ENCODE measurements around the gene XIAP. TPM values are rescaled to one million over a fixed set of nuclear protein-coding genes. Genes with fewer than 3 reads are reported as not detected.

Gene XIAP
- total RNA-seq, 4 donors from 2014 or later: 15.1 to 60.3 (median 41.2) TPM

- no peak for DNase-seq
Observed at GRCh38 chrX:123918106-123918721, 58.4 kb downstream of the XIAP start.

DNA sequence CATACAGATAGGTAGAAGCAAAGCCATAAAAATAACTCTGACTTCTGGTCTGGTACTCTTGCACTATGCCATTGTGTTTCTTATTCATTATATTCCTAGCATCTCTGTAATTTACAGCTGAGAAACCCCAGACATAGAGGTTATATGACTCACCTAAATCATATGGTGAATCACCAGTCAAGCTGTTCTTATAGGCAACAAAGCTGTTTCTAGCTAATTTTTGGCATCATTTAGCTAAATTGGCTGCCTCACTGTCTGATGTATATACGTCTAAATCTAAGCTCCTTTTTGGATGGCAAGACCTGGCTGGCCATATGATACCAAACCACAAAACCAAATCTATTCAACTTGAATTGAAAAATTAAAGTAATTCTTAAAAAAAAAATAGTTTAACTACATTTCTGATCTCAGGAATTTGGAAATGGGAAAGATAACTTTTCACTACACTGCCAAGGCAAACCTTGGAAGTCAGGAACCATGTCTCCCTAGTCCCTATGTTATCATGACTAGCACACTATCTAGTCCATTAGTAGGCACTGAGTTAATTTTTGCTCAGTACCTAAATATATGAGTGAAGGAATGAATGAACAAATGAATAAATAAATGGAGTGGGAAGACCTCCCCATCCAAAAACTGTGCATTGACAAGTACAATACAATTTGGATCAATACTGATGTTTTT is 60.4 kb downstream of the XIAP start:
- in situ Hi-C loops (cut with MboI; ENCODE audit: low pct_ligation_motif_present in 1 of 4, low pct_unique_long_range_greater_than_20kb in 1 of 4, low sequenced_read_pairs in 3 of 4): no loop called here
- Histone ChIP-seq H3K27ac (no peak overlapping the region), H3K27me3 (no peaks in the 10 kb centered on the region), H3K4me3 (no peak overlapping the region), H3K4me1 (no peaks in the 10 kb centered on the region), H3K9me3 (no peaks in the 10 kb centered on the region), H3K36me3 (no peaks in the 10 kb centered on the region)
- WGBS, 2 donors (ENCODE audit: low coverage in 1 of 2): 23 to 60% methylated on average over 1 of the region's 1 CpG
- TF ChIP-seq POLR2AphosphoS5 (IDR thresholded peaks at IDR 0.05) (no peak), POLR2A (IDR thresholded peaks at IDR 0.05) (no peak), EP300 (IDR thresholded peaks at IDR 0.05; ENCODE audit: low read depth) (no peak)
- TF ChIP-seq, protein P1, sequence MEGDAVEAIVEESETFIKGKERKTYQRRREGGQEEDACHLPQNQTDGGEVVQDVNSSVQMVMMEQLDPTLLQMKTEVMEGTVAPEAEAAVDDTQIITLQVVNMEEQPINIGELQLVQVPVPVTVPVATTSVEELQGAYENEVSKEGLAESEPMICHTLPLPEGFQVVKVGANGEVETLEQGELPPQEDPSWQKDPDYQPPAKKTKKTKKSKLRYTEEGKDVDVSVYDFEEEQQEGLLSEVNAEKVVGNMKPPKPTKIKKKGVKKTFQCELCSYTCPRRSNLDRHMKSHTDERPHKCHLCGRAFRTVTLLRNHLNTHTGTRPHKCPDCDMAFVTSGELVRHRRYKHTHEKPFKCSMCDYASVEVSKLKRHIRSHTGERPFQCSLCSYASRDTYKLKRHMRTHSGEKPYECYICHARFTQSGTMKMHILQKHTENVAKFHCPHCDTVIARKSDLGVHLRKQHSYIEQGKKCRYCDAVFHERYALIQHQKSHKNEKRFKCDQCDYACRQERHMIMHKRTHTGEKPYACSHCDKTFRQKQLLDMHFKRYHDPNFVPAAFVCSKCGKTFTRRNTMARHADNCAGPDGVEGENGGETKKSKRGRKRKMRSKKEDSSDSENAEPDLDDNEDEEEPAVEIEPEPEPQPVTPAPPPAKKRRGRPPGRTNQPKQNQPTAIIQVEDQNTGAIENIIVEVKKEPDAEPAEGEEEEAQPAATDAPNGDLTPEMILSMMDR (IDR thresholded peaks at IDR 0.05): no peak
- DNase-seq: no peak
- intact Hi-C loops (cut with DNase I; ENCODE audit: low total_unique reads): no loop called here

More at GRCh38 chrX:123918106-123918721, 58.4 kb downstream of the XIAP start:
- Histone ChIP-seq H3K27me3 (no peaks in the 10 kb centered on the region), H3K36me3 (no peaks in the 10 kb centered on the region), H3K27ac (no peak overlapping the region), H3K4me3 (no peak overlapping the region), H3K4me1 (no peaks in the 10 kb centered on the region), H3K9me3 (no peaks in the 10 kb centered on the region)
- WGBS, 2 donors (ENCODE audit: low coverage in 1 of 2): 20 to 58% methylated on average over 2 to 4 of the region's 4 CpGs
- TF ChIP-seq POLR2A (IDR thresholded peaks at IDR 0.05) (no peak), POLR2AphosphoS5 (IDR thresholded peaks at IDR 0.05) (no peak), EP300 (IDR thresholded peaks at IDR 0.05; ENCODE audit: low read depth) (no peak)
- TF ChIP-seq, protein P1 (IDR thresholded peaks at IDR 0.05): no peak
- in situ Hi-C loops (cut with MboI; ENCODE audit: low pct_ligation_motif_present in 1 of 4, low pct_unique_long_range_greater_than_20kb in 1 of 4, low sequenced_read_pairs in 3 of 4): no loop called here
- intact Hi-C loops (cut with DNase I; ENCODE audit: low total_unique reads): no loop called here

GRCh38 chrX:123923211-123923610 is 63.4 kb downstream of the XIAP start:
- no peak for TF ChIP-seq POLR2A (IDR thresholded peaks at IDR 0.05)
- TF ChIP-seq POLR2AphosphoS5 (IDR thresholded peaks at IDR 0.05): no peak
- TF ChIP-seq, protein P1 (IDR thresholded peaks at IDR 0.05): no peak
- TF ChIP-seq EP300 (IDR thresholded peaks at IDR 0.05; ENCODE audit: low read depth): no peak
- Histone ChIP-seq H3K36me3 (no peaks in the 10 kb centered on the region), H3K27ac (no peak overlapping the region), H3K4me1 (no peaks in the 10 kb centered on the region), H3K9me3 (no peaks in the 10 kb centered on the region), H3K4me3 (no peak overlapping the region), H3K27me3 (no peaks in the 10 kb centered on the region)
- intact Hi-C loops (cut with DNase I; ENCODE audit: low total_unique reads) (no loop called here), in situ Hi-C loops (cut with MboI; ENCODE audit: low pct_ligation_motif_present in 1 of 4, low pct_unique_long_range_greater_than_20kb in 1 of 4, low sequenced_read_pairs in 3 of 4) (no loop called here)
- DNase-seq: no peak
- 79% methylated on average over 2 of the region's 2 CpGs; no CpG with 5 or more reads in 1 of the 2 donors for WGBS, 2 donors (ENCODE audit: low coverage in 1 of 2)

DNA sequence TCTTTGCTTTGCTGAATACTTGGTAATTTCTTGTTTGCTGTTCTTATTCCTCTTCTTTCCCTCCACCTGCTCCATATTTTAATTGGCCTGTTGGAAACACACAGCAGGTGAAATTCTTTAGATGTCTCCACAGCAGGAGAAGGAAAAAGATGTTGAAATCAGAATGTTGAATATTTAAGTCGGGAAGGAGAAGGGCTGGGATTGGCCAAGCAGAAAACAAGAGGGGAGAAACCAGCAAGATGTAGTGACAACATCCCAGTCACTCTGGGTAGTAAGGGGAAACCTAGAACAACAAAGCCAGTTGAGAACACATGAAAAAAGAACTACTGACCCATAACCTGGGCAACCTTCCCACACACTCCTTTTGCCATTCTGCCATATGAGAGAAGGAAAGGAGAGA is 64.3 kb downstream of the XIAP start:
- DNase-seq: no peak
- H3K27me3 ChIP-seq: no peaks in the 10 kb centered on the region
- whole genome bisulfite sequencing, 2 donors (ENCODE audit: low coverage in 1 of 2): 58% methylated on average over 1 of the region's 1 CpG; no CpG with 5 or more reads in 1 of the 2 donors
- in situ Hi-C loops (cut with MboI; ENCODE audit: low pct_ligation_motif_present in 1 of 4, low pct_unique_long_range_greater_than_20kb in 1 of 4, low sequenced_read_pairs in 3 of 4) (no loop called here), intact Hi-C loops (cut with DNase I; ENCODE audit: low total_unique reads) (no loop called here)
- H3K27ac ChIP-seq: no peak overlapping the region
- TF ChIP-seq POLR2A (IDR thresholded peaks at IDR 0.05) (no peak), POLR2AphosphoS5 (IDR thresholded peaks at IDR 0.05) (no peak), EP300 (IDR thresholded peaks at IDR 0.05; ENCODE audit: low read depth) (no peak)
- TF ChIP-seq, protein P1 (IDR thresholded peaks at IDR 0.05): no peak
- H3K4me3 ChIP-seq: no peak overlapping the region
- no peaks in the 10 kb centered on the region for H3K36me3 ChIP-seq
- no peaks in the 10 kb centered on the region for H3K9me3 ChIP-seq
- H3K4me1 ChIP-seq: no peaks in the 10 kb centered on the region

All from transverse colon (tissue), 4 donors.